HG02678 (cell line): Measurements from ENCODE around the gene SDR9C7.
"Not testable (repeated sequence)": the region's sequence is repeated elsewhere in the genome, so short reads cannot be mapped to it uniquely, and the experiment has no call there.

ENCODE experiments used
- ATAC-seq: cut with Tn5 transposase; IDR thresholded peaks from one replicate; pipeline ENCODE4 v1.9.1; 2021; ENCODE audit warnings: mild to moderate bottlenecking, moderate library complexity; ENCODE audit not compliant: unreplicated experiment

SDR9C7 gene

GRCh38 chr12:56933826-56934625 lies at the start of gene SDR9C7:
Gene SDR9C7 (minus strand): TSS chr12:56934408. CDS start chr12:56934261, 147 bp downstream.
- no peak for ATAC-seq

- ATAC-seq = no peak
These were observed 49.2 kb upstream of the SDR9C7 start for GRCh38 chr12:56983386-56983785.

- not testable (repeated sequence) for ATAC-seq
These were observed 48.5 kb upstream of the SDR9C7 start for GRCh38 chr12:56982578-56983236.

GRCh38 chr12:56980941-56981530 lies 46.8 kb upstream of the SDR9C7 start:
- ATAC-seq = no peak

- ATAC-seq = no peak
These were observed 46.1 kb upstream of the SDR9C7 start for GRCh38 chr12:56980268-56980667.

GRCh38 chr12:56979628-56980027 lies 45.4 kb upstream of the SDR9C7 start:
- no peak for ATAC-seq

- ATAC-seq = no peak
These were observed 44.4 kb upstream of the SDR9C7 start for GRCh38 chr12:56978397-56979138.

- not testable (repeated sequence) for ATAC-seq
These were observed 43.2 kb upstream of the SDR9C7 start for GRCh38 chr12:56977361-56977760.

- not testable (repeated sequence) for ATAC-seq
These were observed 40.0 kb upstream of the SDR9C7 start for GRCh38 chr12:56974224-56974623.

GRCh38 chr12:56968910-56969309 lies 34.7 kb upstream of the SDR9C7 start:
- not testable (repeated sequence) for ATAC-seq

- not testable (repeated sequence) for ATAC-seq
These were observed 31.9 kb upstream of the SDR9C7 start for GRCh38 chr12:56965997-56966642.

GRCh38 chr12:56965124-56965523 lies 30.9 kb upstream of the SDR9C7 start:
- ATAC-seq = not testable (repeated sequence)

- ATAC-seq = not testable (repeated sequence)
These were observed 29.3 kb upstream of the SDR9C7 start for GRCh38 chr12:56963557-56963956.

GRCh38 chr12:56962247-56962646 lies 28.0 kb upstream of the SDR9C7 start:
- ATAC-seq = not testable (repeated sequence)

GRCh38 chr12:56958422-56958821 lies 24.2 kb upstream of the SDR9C7 start:
- no peak for ATAC-seq

- ATAC-seq = no peak
These were observed 23.2 kb upstream of the SDR9C7 start, which contains the start of gene RDH16 for GRCh38 chr12:56957229-56958052. Gene RDH16 (minus strand): TSS chr12:56957608. CDS start chr12:56957462, 146 bp downstream.

- no peak for ATAC-seq
These were observed 21.5 kb upstream of the SDR9C7 start for GRCh38 chr12:56955631-56956256.

- no peak for ATAC-seq
These were observed 20.7 kb upstream of the SDR9C7 start for GRCh38 chr12:56954958-56955355.
